ENCODE measurements around the gene ATP8B2.
A peak's percentile ranks its signal among the peaks of the same experiment; 100 is the strongest.
"Not testable (repeated sequence)": the region's sequence is repeated elsewhere in the genome, so short reads cannot be mapped to it uniquely, and the experiment has no call there.

Gene ATP8B2

DNA sequence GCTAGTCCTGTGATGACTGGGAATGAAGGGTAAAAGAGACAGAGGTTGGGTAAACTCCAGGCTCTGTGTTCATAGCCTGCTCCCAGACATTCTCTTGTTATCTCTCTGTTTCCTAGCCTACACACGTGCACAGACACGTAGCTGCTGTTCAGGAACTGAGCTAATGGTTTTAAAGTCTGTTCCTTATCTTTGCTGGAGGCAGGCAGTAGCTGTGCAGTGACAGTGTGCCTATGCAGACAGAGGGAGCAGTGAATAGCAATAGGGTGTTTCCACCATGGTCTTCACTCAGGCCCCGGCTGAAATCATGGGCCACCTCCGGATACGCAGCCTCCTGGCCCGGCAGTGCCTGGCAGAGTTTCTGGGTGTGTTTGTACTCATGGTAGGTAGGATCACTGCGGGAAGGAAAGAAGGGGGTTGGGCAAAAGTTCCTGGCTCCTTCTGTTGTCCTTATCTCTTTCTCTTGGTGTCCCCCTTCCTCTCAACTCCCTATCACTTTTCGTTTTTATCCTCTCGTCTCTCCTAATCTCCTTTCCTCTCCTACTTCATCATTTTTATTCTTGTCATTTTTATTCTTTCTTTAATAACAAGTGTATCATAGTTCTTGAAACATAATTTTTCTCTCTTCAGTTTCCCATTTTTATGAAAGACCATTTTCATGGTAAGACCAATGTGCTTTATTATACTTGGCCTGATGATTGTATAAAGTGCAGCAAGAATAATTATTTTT, 4.3 kb upstream of the ATP8B2 start, which contains the start of gene AQP10:
Gene AQP10 (plus strand): TSS at position 212 of the 727 bp plus-strand sequence. CDS start 63 bp downstream, at position 275.
- TF ChIP-seq, protein P1, sequence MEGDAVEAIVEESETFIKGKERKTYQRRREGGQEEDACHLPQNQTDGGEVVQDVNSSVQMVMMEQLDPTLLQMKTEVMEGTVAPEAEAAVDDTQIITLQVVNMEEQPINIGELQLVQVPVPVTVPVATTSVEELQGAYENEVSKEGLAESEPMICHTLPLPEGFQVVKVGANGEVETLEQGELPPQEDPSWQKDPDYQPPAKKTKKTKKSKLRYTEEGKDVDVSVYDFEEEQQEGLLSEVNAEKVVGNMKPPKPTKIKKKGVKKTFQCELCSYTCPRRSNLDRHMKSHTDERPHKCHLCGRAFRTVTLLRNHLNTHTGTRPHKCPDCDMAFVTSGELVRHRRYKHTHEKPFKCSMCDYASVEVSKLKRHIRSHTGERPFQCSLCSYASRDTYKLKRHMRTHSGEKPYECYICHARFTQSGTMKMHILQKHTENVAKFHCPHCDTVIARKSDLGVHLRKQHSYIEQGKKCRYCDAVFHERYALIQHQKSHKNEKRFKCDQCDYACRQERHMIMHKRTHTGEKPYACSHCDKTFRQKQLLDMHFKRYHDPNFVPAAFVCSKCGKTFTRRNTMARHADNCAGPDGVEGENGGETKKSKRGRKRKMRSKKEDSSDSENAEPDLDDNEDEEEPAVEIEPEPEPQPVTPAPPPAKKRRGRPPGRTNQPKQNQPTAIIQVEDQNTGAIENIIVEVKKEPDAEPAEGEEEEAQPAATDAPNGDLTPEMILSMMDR (conservative IDR thresholded peaks at IDR 0.05; ENCODE audit: low read depth, low read length) = no peak
- H3K4me3 ChIP-seq (ENCODE audit: low read length) = no peak within 1 kb of the TSS
- no peak for DNase-seq (ENCODE audit: low read depth)

DNA sequence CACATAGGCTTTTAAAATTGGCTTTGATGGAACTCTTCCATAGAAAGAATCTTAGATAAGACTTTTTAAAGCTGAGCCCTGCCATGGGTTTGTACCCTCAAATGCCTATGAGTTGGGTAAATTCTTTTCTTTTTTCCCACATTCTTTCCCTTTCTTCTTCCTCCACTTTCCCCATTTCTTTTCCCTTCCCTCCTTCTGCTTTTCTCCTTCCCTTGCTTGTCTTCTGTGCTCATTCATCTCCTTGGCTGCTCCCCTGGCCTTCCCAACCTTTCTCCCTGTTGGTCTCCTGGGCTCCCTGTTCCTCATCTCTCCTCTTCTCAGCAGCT, 3.8 kb upstream of the ATP8B2 start:
- not testable (repeated sequence) for H3K4me3 ChIP-seq (ENCODE audit: low read length)

DNA sequence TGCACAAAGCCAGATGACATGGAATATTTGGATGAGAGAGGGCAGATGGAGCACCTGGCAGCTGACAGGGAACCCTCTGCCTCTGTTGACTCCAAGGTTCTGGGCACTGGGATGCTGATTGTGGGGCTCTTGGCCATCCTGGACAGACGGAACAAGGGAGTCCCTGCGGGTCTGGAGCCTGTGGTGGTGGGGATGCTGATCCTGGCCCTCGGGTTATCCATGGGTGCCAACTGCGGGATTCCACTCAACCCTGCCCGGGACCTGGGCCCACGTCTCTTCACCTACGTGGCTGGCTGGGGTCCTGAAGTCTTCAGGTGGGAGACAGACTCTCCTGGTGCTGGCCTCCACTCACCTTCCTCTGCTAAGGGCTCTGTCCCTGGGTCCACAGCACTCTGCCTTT, 1.8 kb upstream of the ATP8B2 start:
- H3K4me3 ChIP-seq (ENCODE audit: low read length) = no peak overlapping the region
- no peak for DNase-seq (ENCODE audit: low read depth)
- TF ChIP-seq, protein P1 (conservative IDR thresholded peaks at IDR 0.05; ENCODE audit: low read depth, low read length) = no peak

More for the DNA sequence above, 3.8 kb upstream of the ATP8B2 start:
- DNase-seq (ENCODE audit: low read depth) = not testable (repeated sequence)

DNA sequence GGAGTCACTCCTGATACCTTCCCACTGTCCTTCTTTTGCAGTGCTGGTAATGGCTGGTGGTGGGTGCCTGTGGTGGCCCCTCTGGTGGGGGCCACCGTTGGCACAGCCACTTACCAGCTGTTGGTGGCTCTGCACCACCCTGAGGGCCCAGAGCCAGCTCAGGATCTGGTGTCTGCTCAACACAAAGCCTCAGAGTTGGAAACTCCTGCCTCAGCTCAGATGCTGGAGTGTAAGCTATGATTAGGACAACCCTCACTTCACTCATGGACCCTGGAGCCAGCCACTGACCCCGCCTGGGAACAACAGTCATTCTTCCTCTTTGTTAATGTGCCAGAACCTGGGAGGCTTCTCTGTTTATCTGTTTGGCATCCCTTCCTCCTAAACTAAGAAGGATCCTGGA, 1.1 kb upstream of the ATP8B2 start:
- TF ChIP-seq, protein P1 (conservative IDR thresholded peaks at IDR 0.05; ENCODE audit: low read depth, low read length) = no peak
- DNase-seq (ENCODE audit: low read depth) = no peak
- peak overlapping the region; percentile 78 for H3K4me3 ChIP-seq (ENCODE audit: low read length)

DNA sequence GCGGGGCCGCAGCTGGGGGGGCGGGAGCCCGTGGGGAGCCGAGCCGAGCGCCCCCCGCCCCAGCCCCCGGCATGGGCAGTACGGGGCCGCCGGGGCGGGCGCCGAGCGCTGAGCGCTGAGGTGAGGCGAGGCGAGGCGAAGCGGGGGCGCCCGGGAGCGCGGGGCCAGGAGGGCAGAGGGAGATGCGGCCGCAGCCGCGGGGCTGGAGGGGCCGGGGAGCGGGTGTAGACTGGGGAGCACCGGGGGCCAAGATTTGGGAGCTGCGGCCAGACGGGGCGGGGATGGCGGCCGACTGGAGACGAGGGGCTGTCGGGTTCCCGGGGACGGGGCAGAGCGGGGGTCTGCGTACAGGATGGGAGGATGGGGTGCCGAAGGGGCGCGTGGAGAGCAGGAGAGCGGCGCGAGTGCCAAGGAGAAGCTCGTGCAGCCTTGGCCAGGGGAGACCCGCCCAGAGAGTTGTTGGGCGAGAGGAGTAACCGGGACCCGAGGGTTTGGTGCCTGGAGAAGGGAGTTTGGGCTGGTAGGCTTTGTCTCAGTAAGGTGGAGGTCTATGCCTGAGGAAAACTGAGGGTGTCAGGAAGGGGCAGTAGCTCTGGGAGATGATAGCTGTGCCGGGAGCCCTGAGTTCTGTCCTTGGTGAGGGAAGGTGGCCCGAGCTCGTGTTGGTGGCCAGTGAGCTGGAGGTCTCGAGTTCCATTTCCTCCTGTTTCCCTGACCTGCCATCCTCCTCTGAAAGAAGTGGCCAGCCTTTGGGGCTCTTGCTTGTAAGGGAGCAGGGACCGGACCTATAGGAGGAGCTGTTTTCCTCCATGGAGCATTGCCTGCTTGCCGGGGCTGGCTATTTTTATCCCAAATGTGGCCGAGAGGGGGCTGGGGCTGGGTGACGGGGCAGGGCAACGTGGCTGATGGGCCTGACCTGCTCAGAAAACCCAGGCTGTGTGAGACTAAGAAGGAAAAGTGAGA, 539 bp downstream of the ATP8B2 start:
- TF ChIP-seq, protein P1 (conservative IDR thresholded peaks at IDR 0.05; ENCODE audit: low read depth, low read length) = peak; percentile 72
- H3K4me3 ChIP-seq (ENCODE audit: low read length) = peak overlapping the region; percentile 78
- peak; percentile 57 for DNase-seq (ENCODE audit: low read depth)

DNA sequence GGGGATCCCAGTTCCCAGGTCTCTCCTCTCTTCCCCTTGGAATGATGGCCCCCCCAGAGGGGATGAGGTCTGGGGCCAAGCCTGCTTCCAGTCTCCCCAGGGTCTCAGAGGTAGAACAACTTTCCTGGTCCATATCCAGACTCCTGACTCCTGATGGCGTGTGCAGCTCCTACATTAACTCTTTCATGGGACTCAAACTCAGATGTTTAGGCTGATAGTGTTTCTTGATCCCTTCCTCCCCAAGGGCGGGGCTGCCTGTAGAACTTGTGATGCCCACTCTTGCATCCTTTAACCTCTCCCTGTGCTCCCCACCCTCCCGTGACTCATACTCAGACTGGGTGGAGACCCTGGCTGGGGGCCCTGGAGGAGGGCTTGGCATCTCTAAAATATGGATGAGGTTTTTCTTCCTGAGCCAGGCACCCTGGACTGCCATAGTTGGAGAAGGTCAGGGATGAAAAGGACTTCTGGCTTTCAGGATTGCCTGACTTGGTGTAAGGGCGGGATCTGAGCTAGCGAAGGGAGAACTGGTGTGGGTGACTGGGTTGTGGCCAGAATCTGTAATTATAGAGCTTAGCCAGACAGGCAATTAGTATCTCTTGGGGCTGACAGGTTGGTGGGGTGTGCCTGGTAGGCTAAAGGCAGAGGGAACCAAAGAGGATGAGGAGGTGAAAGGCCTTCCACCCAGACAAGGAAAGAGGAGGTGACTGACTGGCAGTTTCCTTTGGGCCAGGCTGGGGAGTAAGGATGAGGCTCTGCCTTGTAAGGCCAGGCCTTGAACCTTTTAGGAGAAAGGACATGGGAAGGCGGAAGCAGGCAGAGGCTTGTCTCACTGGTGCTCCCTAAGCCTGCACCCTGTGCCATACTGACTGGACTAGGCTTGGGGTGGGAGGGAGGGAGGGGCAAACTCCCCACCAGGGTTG, 1.5 kb downstream of the ATP8B2 start:
- TF ChIP-seq, protein P1 (conservative IDR thresholded peaks at IDR 0.05; ENCODE audit: low read depth, low read length) = no peak
- peak overlapping the region; percentile 78 for H3K4me3 ChIP-seq (ENCODE audit: low read length)
- no peak for DNase-seq (ENCODE audit: low read depth)
